Measurements from ENCODE around the gene NEK11. TPM values are rescaled to one million over a fixed set of nuclear protein-coding genes. Genes with fewer than 3 reads are reported as not detected.

The NEK11 gene, protein sequence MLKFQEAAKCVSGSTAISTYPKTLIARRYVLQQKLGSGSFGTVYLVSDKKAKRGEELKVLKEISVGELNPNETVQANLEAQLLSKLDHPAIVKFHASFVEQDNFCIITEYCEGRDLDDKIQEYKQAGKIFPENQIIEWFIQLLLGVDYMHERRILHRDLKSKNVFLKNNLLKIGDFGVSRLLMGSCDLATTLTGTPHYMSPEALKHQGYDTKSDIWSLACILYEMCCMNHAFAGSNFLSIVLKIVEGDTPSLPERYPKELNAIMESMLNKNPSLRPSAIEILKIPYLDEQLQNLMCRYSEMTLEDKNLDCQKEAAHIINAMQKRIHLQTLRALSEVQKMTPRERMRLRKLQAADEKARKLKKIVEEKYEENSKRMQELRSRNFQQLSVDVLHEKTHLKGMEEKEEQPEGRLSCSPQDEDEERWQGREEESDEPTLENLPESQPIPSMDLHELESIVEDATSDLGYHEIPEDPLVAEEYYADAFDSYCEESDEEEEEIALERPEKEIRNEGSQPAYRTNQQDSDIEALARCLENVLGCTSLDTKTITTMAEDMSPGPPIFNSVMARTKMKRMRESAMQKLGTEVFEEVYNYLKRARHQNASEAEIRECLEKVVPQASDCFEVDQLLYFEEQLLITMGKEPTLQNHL
- 3.8 and 6.1 TPM in 2 replicates for polyA plus RNA-seq
- 4.9 and 11.7 TPM in 2 replicates for polyA minus RNA-seq

DNA sequence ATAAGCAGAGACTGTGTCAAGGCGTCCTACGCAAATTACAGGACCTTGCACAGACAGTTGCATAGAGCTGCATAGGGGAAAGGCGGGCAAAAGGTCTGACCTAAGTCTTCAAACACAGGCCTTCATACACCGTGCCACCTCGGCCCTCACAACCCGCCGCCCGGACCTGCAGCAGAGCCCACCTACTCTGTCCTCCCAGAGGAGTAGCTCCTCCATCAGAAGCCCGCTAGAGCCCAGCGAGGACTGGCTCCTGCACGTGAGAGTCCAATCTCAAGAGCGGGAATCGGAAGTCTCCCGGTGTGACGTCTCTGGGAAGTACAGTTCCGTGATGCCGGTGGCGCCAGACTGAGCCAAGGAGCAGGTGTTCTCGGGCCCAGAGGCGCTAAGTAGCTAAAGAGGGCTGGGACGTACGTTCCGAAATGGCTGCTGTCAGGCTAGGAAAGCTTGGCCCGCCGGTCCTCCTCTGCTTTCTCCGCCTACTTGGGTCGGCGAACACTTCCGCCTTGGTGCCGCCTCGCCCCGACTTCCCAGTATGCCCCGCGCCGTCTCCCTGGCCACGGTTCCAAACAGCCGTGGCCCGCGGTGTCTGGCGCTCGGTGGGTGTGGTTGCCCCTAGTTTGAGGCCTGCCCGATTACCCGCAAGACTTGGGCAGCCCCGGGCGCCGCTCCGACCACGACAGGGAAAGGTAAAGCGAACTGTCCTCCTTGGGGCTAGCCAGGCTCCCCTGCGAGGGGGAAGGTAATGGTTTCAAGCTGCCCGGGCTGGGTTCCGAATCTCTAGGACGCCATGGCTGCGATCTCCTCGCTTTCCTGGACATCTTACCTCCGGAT is at the start of gene NEK11, which contains the start of gene ASTE1:
NEK11 (plus strand) TSS at position 557 of the 831 bp plus-strand sequence. CDS start 2,832 bp downstream, outside the sequence.
ASTE1 (minus strand) TSS at position 505 of the 831 bp plus-strand sequence. CDS start 1,519 bp downstream, outside the sequence.
- Histone ChIP-seq H3K9me2 (ENCODE audit: insufficient read depth, low read length) (no peaks in the 10 kb centered on the region), H3K4me3 (ENCODE audit: low read length) (peak within 1 kb of the TSS; percentile 64), H3K27me3 (ENCODE audit: insufficient read depth, low read depth, low read length) (no peaks in the 10 kb centered on the region), H4K20me1 (ENCODE audit: insufficient read depth) (no peaks in the 10 kb centered on the region), H3K27ac (ENCODE audit: low read length) (no peak within 1 kb of the TSS), H2AFZ (ENCODE audit: low read depth, low read length) (peak within 1 kb of the TSS; percentile 14), H3K4me2 (ENCODE audit: low read length) (peak within 1 kb of the TSS; percentile 22), H3K36me3 (ENCODE audit: insufficient read depth, low read length) (no peaks in the 10 kb centered on the region), H3K9ac (ENCODE audit: low read length) (peak within 1 kb of the TSS; percentile 41), H3K9me3 (ENCODE audit: low read length) (no peaks in the 10 kb centered on the region), H3F3A (ENCODE audit: insufficient read depth, low read length, poor library complexity, severe bottlenecking) (no peaks in the 10 kb centered on the region), H3K79me2 (replicated peaks; ENCODE audit: insufficient read depth, low read length) (no peaks in the 10 kb centered on the region)
- TF ChIP-seq POLR2AphosphoS5 (IDR thresholded peaks at IDR 0.05) (peak; percentile 19), MXI1 (conservative IDR thresholded peaks at IDR 0.05; ENCODE audit: poor library complexity, severe bottlenecking) (no peak)

GRCh38 chr3:130979117-130979516 is 47.6 kb upstream of the NEK11 start:
- H3K9ac ChIP-seq (ENCODE audit: low read length), result no peak overlapping the region
- no peak overlapping the region for H3K4me2 ChIP-seq (ENCODE audit: low read length)
- no peak overlapping the region for H3K4me3 ChIP-seq (ENCODE audit: low read length)
- H3K9me3 ChIP-seq (ENCODE audit: low read length), result no peaks in the 10 kb centered on the region
- H2AFZ ChIP-seq (ENCODE audit: low read depth, low read length), result no peak overlapping the region
- TF ChIP-seq POLR2AphosphoS5 (IDR thresholded peaks at IDR 0.05), result no peak
- H3K36me3 ChIP-seq (ENCODE audit: insufficient read depth, low read length), result peaks cover 6% of the 10 kb centered on the region
- H3K27me3 ChIP-seq (ENCODE audit: insufficient read depth, low read depth, low read length), result no peaks in the 10 kb centered on the region
- H3F3A ChIP-seq (ENCODE audit: insufficient read depth, low read length, poor library complexity, severe bottlenecking), result no peaks in the 10 kb centered on the region
- no peaks in the 10 kb centered on the region for H4K20me1 ChIP-seq (ENCODE audit: insufficient read depth)
- H3K27ac ChIP-seq (ENCODE audit: low read length), result no peak overlapping the region
- no peaks in the 10 kb centered on the region for H3K9me2 ChIP-seq (ENCODE audit: insufficient read depth, low read length)
- H3K79me2 ChIP-seq (replicated peaks; ENCODE audit: insufficient read depth, low read length), result no peaks in the 10 kb centered on the region

DNA sequence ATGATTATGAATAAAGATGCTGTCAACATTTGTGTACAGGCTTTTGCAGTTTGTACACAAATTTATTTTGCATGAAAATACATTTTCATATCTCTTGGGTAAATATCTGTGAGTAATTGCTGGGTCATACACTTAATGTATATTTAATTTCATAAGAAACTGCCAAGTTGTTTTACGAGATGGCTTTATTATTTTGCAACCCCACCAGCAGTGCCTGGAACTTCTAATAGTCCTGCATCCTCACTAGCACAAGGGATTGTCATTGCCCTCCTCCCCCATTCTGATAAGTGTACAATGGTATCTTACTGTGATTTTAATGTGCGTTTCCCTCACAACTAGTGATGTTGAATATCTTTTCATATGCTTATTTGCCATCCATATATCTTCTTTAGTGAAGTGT is 45.2 kb upstream of the NEK11 start:
- Histone ChIP-seq H3K27ac (ENCODE audit: low read length) (no peak overlapping the region), H3K4me2 (ENCODE audit: low read length) (no peak overlapping the region), H3K9me2 (ENCODE audit: insufficient read depth, low read length) (no peaks in the 10 kb centered on the region), H3K9me3 (ENCODE audit: low read length) (no peaks in the 10 kb centered on the region), H4K20me1 (ENCODE audit: insufficient read depth) (no peaks in the 10 kb centered on the region), H3K79me2 (replicated peaks; ENCODE audit: insufficient read depth, low read length) (no peaks in the 10 kb centered on the region), H3K27me3 (ENCODE audit: insufficient read depth, low read depth, low read length) (no peaks in the 10 kb centered on the region), H3K4me3 (ENCODE audit: low read length) (no peak overlapping the region), H3K9ac (ENCODE audit: low read length) (no peak overlapping the region), H3K36me3 (ENCODE audit: insufficient read depth, low read length) (peaks cover 6% of the 10 kb centered on the region), H3F3A (ENCODE audit: insufficient read depth, low read length, poor library complexity, severe bottlenecking) (no peaks in the 10 kb centered on the region), H2AFZ (ENCODE audit: low read depth, low read length) (no peak overlapping the region)
- TF ChIP-seq SMC3 (conservative IDR thresholded peaks at IDR 0.05; ENCODE audit: poor library complexity), result no peak
- TF ChIP-seq POLR2AphosphoS5 (IDR thresholded peaks at IDR 0.05), result no peak
- no peak for TF ChIP-seq RAD21 (conservative IDR thresholded peaks at IDR 0.05)
- TF ChIP-seq TAF1 (IDR thresholded peaks at IDR 0.05; ENCODE audit: low read depth), result no peak
- no peak for TF ChIP-seq REST (IDR thresholded peaks at IDR 0.05; ENCODE audit: borderline replicate concordance)
